NCI-H1417 treated with DMSO at 0.1 percent for 48 hours (cell line): ENCODE results near the gene UCKL1.

Experiments used
- DNase-seq: peaks from one replicate; lab custom pipeline; 2025; lab: John Stamatoyannopoulos, UW

The UCKL1 gene

DNA sequence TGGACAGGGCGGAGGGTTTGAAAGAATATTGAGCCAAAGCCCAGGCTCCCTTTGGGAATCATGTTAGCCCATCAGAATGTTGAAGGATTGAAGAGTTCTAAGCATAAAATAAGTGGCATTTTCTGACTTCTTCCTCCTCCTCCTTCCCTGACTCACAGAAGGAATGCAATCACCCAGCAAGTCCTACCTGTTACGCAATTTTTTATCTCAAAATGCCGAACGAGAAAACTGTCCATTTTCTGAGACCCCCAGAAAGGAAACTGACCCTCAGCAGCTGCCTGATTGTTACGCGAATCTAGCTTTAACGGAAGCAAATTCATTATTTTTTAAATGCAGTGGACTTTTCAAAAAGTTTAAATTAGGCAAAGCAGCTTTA is 66.0 kb downstream of the UCKL1 start:
- DNase-seq, result no peak
